ENCODE results near the gene LOXL4.

LOXL4 gene

GRCh38 chr10:98267894-98268693, at the start of gene LOXL4:
LOXL4 (minus strand) TSS chr10:98268194; CDS start chr10:98263019, 5,175 bp downstream.
- DNase-seq: peak; percentile 23

GRCh38 chr10:98316661-98317060, 48.7 kb upstream of the LOXL4 start:
- no peak for DNase-seq

GRCh38 chr10:98316170-98316569, 48.2 kb upstream of the LOXL4 start:
- no peak for DNase-seq

GRCh38 chr10:98314532-98315284, 46.7 kb upstream of the LOXL4 start:
- DNase-seq: no peak

GRCh38 chr10:98313598-98313997, 45.6 kb upstream of the LOXL4 start:
- DNase-seq: no peak

- DNase-seq: no peak
Measured at GRCh38 chr10:98312822-98313221, 44.8 kb upstream of the LOXL4 start.

- no peak for DNase-seq
Measured at GRCh38 chr10:98312349-98312748, 44.4 kb upstream of the LOXL4 start.

- no peak for DNase-seq
Measured at GRCh38 chr10:98310701-98311100, 42.7 kb upstream of the LOXL4 start.

GRCh38 chr10:98309366-98310355, 41.7 kb upstream of the LOXL4 start:
- DNase-seq: peak; percentile 74

GRCh38 chr10:98308669-98309365, 40.8 kb upstream of the LOXL4 start:
- no peak for DNase-seq

- DNase-seq: no peak
Measured at GRCh38 chr10:98307916-98308541, 40.0 kb upstream of the LOXL4 start.

- no peak for DNase-seq
Measured at GRCh38 chr10:98306501-98306900, 38.5 kb upstream of the LOXL4 start.

- no peak for DNase-seq
Measured at GRCh38 chr10:98303569-98303968, 35.6 kb upstream of the LOXL4 start.

- DNase-seq: no peak
Measured at GRCh38 chr10:98302741-98303365, 34.9 kb upstream of the LOXL4 start.

- peak; percentile 0 for DNase-seq
Measured at GRCh38 chr10:98301664-98302319, 33.8 kb upstream of the LOXL4 start.

- no peak for DNase-seq
Measured at GRCh38 chr10:98300526-98301229, 32.7 kb upstream of the LOXL4 start.

- DNase-seq: no peak
Measured at GRCh38 chr10:98299341-98299740, 31.3 kb upstream of the LOXL4 start.

- DNase-seq: no peak
Measured at GRCh38 chr10:98296524-98296923, 28.5 kb upstream of the LOXL4 start.

- peak; percentile 1 for DNase-seq
Measured at GRCh38 chr10:98295907-98296306, 27.9 kb upstream of the LOXL4 start.

- no peak for DNase-seq
Measured at GRCh38 chr10:98295401-98295811, 27.4 kb upstream of the LOXL4 start.
